Neural cell (in vitro differentiated cells): ENCODE results near the gene HLA-DRB1. TPM values are rescaled to one million over a fixed set of nuclear protein-coding genes. Genes with fewer than 3 reads are reported as not detected.
"Not testable (repeated sequence)": the region's sequence is repeated elsewhere in the genome, so short reads cannot be mapped to it uniquely, and the experiment has no call there.

Experiments used
- H2AFZ ChIP-seq: fragments of 200-600, 300-800 bp; sonication (generic), shearing (Covaris generic); 2 replicates; pipeline ENCODE4 v1.6.0; 2014; ENCODE audit warnings: low read depth, mild to moderate bottlenecking, antibody characterized with exemption, low read length, moderate library complexity
- H3F3A ChIP-seq: fragments of 200-600 bp; shearing (Covaris generic); 2 replicates; pipeline ENCODE4 v1.6.1; 2016; ENCODE audit warnings: mild to moderate bottlenecking, moderate library complexity, mixed read lengths, antibody characterized with exemption, low read length; ENCODE audit not compliant: insufficient read depth, poor library complexity, severe bottlenecking
- H3K27ac ChIP-seq: fragments of 200-600, 300-800 bp; sonication (generic), shearing (Covaris generic); 2 replicates; pipeline ENCODE4 v1.5.1; 2014; ENCODE audit warnings: mild to moderate bottlenecking, low read length, moderate library complexity
- H3K27me3 ChIP-seq: fragments of 300-800, 200-600 bp; sonication (generic), shearing (Covaris generic); 2 replicates; pipeline ENCODE4 v1.6.0; 2014; ENCODE audit warnings: mild to moderate bottlenecking, low read depth, low read length, moderate library complexity; ENCODE audit not compliant: insufficient read depth
- H3K36me3 ChIP-seq: fragments of 300-800, 200-600 bp; sonication (generic), shearing (Covaris generic); 2 replicates; pipeline ENCODE4 v1.5.1; 2014; ENCODE audit warnings: mild to moderate bottlenecking, antibody characterized with exemption, low read length, moderate library complexity; ENCODE audit not compliant: insufficient read depth
- H3K4me2 ChIP-seq: fragments of 300-800, 200-600 bp; sonication (generic), shearing (Covaris generic); 2 replicates; pipeline ENCODE4 v1.6.0; 2014; ENCODE audit warnings: mild to moderate bottlenecking, low read length
- H3K4me3 ChIP-seq: fragments of 300-800, 200-600 bp; sonication (generic), shearing (Covaris generic); 2 replicates; pipeline ENCODE4 v1.5.1; 2014; ENCODE audit warnings: mild to moderate bottlenecking, low read length, moderate library complexity
- H3K79me2 ChIP-seq: fragments of 200-600 bp; shearing (Covaris generic); replicated peaks from 2 replicates; pipeline ENCODE4 v1.6.0; 2014; ENCODE audit warnings: mild to moderate bottlenecking, low read length, moderate library complexity; ENCODE audit not compliant: insufficient read depth
- H3K9ac ChIP-seq: fragments of 300-800, 200-600 bp; sonication (generic), shearing (Covaris generic); 2 replicates; pipeline ENCODE4 v1.6.1; 2016; ENCODE audit warnings: mild to moderate bottlenecking, low read length, mixed read lengths
- H3K9me2 ChIP-seq: fragments of 200-600 bp; shearing (Covaris generic); 2 replicates; pipeline ENCODE4 v1.6.1; 2016; ENCODE audit warnings: mild to moderate bottlenecking, low read length, mixed read lengths; ENCODE audit not compliant: insufficient read depth
- H3K9me3 ChIP-seq: fragments of 200-600, 300-800 bp; sonication (generic), shearing (Covaris generic); 2 replicates; pipeline ENCODE4 v1.6.1; 2016; ENCODE audit warnings: mild to moderate bottlenecking, mixed run types, low read length, moderate library complexity, mixed read lengths
- H4K20me1 ChIP-seq: fragments of 200-600 bp; shearing (Covaris generic); 2 replicates; pipeline ENCODE4 v1.6.1; 2016; ENCODE audit warnings: mild to moderate bottlenecking, mixed run types; ENCODE audit not compliant: insufficient read depth
- CTCF ChIP-seq: fragments of 450-650 bp; IDR thresholded peaks from 2 replicates; pipeline ENCODE4 v1.5.1; 2014; ENCODE audit warnings: antibody characterized with exemption, mild to moderate bottlenecking, moderate library complexity; ENCODE audit not compliant: poor library complexity, severe bottlenecking
- EP300 ChIP-seq: fragments of 450-650 bp; conservative IDR thresholded peaks from 2 replicates; pipeline ENCODE4 v1.6.1; 2014; ENCODE audit warnings: antibody characterized with exemption, mild to moderate bottlenecking, moderate library complexity; ENCODE audit not compliant: poor library complexity, severe bottlenecking
- EZH2 ChIP-seq: fragments of 200-600, 300-800 bp; shearing (Covaris generic), sonication (generic); IDR thresholded peaks from 2 replicates; pipeline ENCODE4 v1.6.1; 2014; ENCODE audit warnings: antibody characterized with exemption, low read length, borderline replicate concordance, mild to moderate bottlenecking; ENCODE audit not compliant: insufficient read depth, poor library complexity, severe bottlenecking
- MXI1 ChIP-seq: fragments of 450-650 bp; conservative IDR thresholded peaks from 2 replicates; pipeline ENCODE4 v1.6.1; 2014; ENCODE audit warnings: antibody characterized with exemption, mild to moderate bottlenecking; ENCODE audit not compliant: poor library complexity, severe bottlenecking
- POLR2AphosphoS5 ChIP-seq: IDR thresholded peaks from 2 replicates; pipeline ENCODE4 v1.6.1; 2012
- RAD21 ChIP-seq: fragments of 450-650 bp; conservative IDR thresholded peaks from 2 replicates; pipeline ENCODE4 v1.6.1; 2014; ENCODE audit warnings: antibody characterized with exemption, mild to moderate bottlenecking, moderate library complexity
- REST ChIP-seq: IDR thresholded peaks from 2 replicates; pipeline ENCODE4 v1.6.1; 2012; ENCODE audit warnings: borderline replicate concordance
- SMC3 ChIP-seq: fragments of 450-650 bp; conservative IDR thresholded peaks from 2 replicates; pipeline ENCODE4 v1.6.1; 2014; ENCODE audit warnings: antibody characterized with exemption, mild to moderate bottlenecking, moderate library complexity; ENCODE audit not compliant: poor library complexity
- TAF1 ChIP-seq: IDR thresholded peaks from 2 replicates; pipeline ENCODE4 v1.6.1; 2012; ENCODE audit warnings: low read depth
- polyA plus RNA-seq: library from polyadenylated mRNA; depleted of rRNA; stranded (reverse); fragments of >200 nt; gene quantifications from 2 replicates; pipeline ENCODE4 v1.2.3, GENCODE V29; 2014

The HLA-DRB1 gene
- polyA plus RNA-seq, 1 donor from 2014 or later: not detected

DNA sequence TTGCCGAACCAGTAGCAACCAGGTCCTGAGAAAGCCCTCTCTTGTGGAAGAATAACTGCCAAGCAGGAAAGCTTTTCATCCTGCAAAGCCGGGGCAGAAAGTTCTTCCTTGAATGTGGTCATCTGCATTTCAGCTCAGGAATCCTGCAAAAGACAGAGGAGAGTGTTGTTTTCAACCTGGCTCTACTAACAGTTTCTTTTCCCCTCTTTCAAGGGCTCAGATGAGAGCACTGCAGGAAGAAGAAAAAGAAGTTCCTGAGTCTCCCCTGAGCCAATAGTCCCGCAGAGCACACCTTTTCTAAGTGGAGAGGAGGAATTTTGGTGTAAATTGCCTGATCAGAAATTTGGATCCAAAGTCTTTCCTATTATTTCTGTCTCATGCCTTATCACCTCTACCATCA is 10.7 kb downstream of the HLA-DRB1 start:
- no peak overlapping the region for H3K9ac ChIP-seq
- H3K9me2 ChIP-seq: no peaks in the 10 kb centered on the region
- no peak overlapping the region for H2AFZ ChIP-seq
- no peaks in the 10 kb centered on the region for H3K79me2 ChIP-seq
- H3K4me3 ChIP-seq: no peak overlapping the region
- peaks cover 4% of the 10 kb centered on the region for H3K27me3 ChIP-seq
- H3K9me3 ChIP-seq: no peaks in the 10 kb centered on the region
- TF ChIP-seq MXI1 (no peak), TAF1 (no peak)
- H3K27ac ChIP-seq: no peak overlapping the region
- H3K36me3 ChIP-seq: no peaks in the 10 kb centered on the region
- H3F3A ChIP-seq: no peaks in the 10 kb centered on the region
- no peaks in the 10 kb centered on the region for H4K20me1 ChIP-seq
- H3K4me2 ChIP-seq: no peak overlapping the region

DNA sequence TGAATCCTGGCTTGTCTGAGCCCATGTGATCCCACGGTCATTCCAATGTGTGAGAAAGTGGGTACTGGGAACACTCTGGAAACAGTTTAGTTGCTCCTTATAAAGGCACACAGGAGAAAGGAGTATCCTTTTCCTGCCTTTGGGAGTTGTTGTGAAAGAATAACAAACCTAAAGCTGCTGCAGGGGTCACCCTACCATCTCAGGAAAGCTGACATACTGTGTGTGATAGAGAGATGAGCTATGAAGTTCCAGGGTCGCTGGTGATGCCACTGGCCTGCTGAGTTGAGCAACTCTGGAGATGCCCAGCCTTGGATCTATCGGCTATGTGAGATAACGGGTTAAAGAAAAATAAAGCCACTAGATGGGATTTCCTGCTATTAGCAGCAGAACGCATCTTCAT is 12.2 kb downstream of the HLA-DRB1 start:
- H3K4me2 ChIP-seq, H3K27ac ChIP-seq, H4K20me1 ChIP-seq, H3F3A ChIP-seq, H3K79me2 ChIP-seq, H3K9ac ChIP-seq, H3K27me3 ChIP-seq, H3K9me2 ChIP-seq, H3K36me3 ChIP-seq, H2AFZ ChIP-seq, H3K4me3 ChIP-seq, H3K9me3 ChIP-seq: not testable (repeated sequence)

DNA sequence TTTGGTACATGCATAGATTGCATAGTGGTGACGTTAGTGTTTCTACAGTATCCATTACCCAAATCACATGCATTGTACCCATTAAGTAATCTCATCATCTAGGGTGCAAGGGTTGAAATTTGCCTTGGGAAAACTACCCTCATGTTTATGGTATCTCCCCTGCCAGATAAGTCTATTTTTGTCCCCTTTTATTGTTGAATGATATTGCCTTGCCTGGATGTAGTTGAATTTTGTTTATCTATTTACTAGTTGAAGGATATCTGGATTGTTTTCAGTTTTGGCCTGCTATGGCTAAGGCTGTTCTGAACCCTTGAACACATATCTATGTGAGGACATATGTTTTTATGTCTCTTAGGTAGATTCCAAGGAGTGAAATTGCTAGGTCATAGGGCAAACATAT is 13.4 kb downstream of the HLA-DRB1 start:
- Histone ChIP-seq H3K79me2 (no peaks in the 10 kb centered on the region), H3K27ac (no peak overlapping the region), H3K4me3 (no peak overlapping the region), H2AFZ (no peak overlapping the region), H3K9ac (no peak overlapping the region), H4K20me1 (no peaks in the 10 kb centered on the region), H3K36me3 (no peaks in the 10 kb centered on the region), H3K27me3 (no peaks in the 10 kb centered on the region), H3F3A (no peaks in the 10 kb centered on the region), H3K9me3 (no peaks in the 10 kb centered on the region), H3K9me2 (no peaks in the 10 kb centered on the region), H3K4me2 (no peak overlapping the region)
- TF ChIP-seq EZH2: no peak
- TF ChIP-seq TAF1: no peak
- no peak for TF ChIP-seq CTCF
- TF ChIP-seq EP300: no peak
- no peak for TF ChIP-seq MXI1
- no peak for TF ChIP-seq REST
- no peak for TF ChIP-seq POLR2AphosphoS5
- TF ChIP-seq SMC3: no peak
- TF ChIP-seq RAD21: no peak
